GM12892 (cell line): ENCODE data around the gene TFB1M.

Experiments
- POLR2A ChIP-seq: IDR thresholded peaks from 2 replicates; pipeline ENCODE4 v1.6.1; 2011; ENCODE audit warnings: low read depth, low read length, control low read depth
- POLR2AphosphoS5 ChIP-seq: IDR thresholded peaks from 2 replicates; pipeline ENCODE4 v1.6.1; 2011; ENCODE audit warnings: low read depth, low read length, control low read depth
- TAF1 ChIP-seq: IDR thresholded peaks from 2 replicates; pipeline ENCODE4 v1.6.1; 2011; ENCODE audit warnings: low read depth, mild to moderate bottlenecking, control low read depth, low read length, borderline replicate concordance

GRCh38 chr6:155227046-155227445, 87.2 kb downstream of the TFB1M start:
- no peak for TF ChIP-seq POLR2AphosphoS5
- no peak for TF ChIP-seq TAF1
- no peak for TF ChIP-seq POLR2A
